HG03354 (cell line): ENCODE results near the gene MAP2K7.

Experiments
- ATAC-seq: cut with Tn5 transposase; IDR thresholded peaks from one replicate; pipeline ENCODE4 v1.9.1; 2021; ENCODE audit warnings: mild to moderate bottlenecking; ENCODE audit not compliant: unreplicated experiment, poor library complexity, severe bottlenecking

The MAP2K7 gene

GRCh38 chr19:7866399-7867091 lies 37.1 kb upstream of the MAP2K7 start:
- ATAC-seq, result no peak

- ATAC-seq, result no peak
Observed at GRCh38 chr19:7867092-7867844, 36.4 kb upstream of the MAP2K7 start.

DNA sequence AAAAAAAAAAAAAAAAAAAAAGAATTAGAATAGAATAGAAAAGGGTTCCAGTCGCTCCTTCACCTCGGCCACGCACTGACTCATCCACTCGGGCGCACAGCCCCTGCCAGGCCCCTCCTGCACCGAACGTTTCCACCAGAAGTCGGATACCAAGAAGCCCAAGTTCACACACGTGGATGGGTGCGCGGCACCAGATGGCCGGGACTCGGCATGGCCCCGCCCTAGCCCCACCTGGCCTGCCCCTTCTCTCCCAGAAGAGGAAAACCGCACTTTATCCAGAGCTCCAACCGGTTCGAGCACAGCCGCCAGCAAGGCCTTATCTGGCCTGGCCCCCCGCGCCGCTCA lies 35.4 kb upstream of the MAP2K7 start:
- no peak for ATAC-seq

GRCh38 chr19:7868671-7869452 lies 34.8 kb upstream of the MAP2K7 start:
- ATAC-seq, result peak; percentile 71

- peak; percentile 50 for ATAC-seq
Observed at GRCh38 chr19:7869453-7869909, 34.2 kb upstream of the MAP2K7 start.

GRCh38 chr19:7869910-7870511 lies 33.7 kb upstream of the MAP2K7 start:
- no peak for ATAC-seq

DNA sequence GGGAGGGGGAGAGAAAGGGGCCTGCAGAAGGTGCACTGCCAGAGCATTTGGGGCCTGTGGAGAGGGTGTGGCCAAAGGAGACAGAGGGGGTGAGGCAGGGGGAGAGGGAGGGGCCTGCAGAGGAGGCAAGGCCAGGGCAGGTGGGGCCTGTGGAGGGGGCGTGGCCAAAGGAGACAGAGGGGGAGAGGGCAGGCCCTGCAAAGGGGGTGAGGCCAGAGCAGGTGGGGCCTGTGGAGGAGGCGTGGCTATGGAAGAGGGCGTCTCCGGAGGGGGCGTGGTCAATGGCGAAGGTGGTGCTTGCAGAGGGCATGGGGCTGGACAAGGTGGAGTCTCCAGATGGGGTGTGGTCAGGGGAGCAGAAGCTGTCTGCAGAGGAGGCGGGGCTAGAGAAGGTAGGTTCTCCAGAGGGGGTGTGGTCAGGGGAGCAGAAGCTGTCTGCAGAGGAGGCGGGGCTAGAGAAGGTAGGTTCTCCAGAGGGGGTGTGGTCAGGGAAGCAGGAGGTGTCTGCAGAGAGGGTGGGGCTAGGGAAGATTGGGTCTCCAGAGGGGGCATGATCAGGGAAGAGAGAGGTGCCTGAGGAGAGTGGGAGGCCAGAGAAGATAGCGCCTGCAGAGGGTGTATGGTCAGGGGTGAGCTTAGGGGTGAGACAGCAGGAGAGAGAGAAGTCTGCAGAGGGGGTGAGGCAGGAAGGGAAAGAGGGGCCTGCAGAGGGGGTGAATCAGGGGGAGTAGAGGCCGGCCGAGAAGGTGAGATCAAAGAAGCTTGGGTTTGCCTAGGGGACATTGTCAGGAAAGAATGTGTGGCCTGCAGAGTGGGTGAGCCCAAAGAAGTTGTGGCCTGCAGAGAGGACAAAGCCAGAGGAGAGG lies 32.9 kb upstream of the MAP2K7 start:
- no peak for ATAC-seq

DNA sequence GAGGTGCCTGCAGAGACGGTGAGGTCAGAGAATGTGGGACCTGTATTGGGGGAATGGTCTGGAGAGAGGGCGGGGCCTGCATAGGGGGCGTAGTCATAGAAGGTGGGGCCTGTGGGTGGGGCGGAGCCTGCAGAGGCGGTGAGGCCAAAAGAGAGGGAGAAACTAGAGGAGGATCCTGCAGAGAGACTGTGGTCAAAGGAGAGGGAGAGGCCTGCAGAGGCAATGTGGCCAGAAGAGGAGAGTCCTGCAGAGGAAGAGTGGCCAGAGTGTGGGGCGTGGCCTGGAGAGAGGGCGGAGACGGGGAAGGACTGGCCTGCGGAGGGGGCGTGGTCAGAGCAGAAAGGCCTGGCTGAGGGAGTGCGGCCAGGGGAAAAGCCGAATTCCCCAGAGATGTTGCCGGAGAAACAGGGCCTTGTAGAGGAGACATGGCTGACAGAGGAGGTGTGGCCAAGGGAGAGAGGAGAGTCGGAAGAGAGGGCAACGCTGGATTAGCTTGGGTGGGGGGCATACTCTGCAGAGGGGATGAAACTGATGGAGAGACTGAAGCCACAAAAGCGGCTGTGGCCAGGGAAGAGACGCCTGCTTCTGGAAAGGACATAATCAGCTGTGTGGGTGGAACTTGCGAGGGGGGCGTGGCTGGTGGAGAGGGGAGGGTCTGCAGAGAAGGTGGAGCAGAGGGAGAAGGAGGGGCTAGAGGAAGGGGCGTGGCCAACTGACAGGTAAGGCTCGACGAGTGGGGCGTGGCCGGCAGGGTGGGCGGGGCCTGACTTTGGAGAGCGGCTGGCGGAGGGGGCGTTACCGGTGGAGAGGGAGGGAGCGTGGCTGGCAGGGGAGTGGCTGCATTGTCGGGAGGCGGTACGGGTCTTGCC lies 32.0 kb upstream of the MAP2K7 start:
- ATAC-seq, result no peak

DNA sequence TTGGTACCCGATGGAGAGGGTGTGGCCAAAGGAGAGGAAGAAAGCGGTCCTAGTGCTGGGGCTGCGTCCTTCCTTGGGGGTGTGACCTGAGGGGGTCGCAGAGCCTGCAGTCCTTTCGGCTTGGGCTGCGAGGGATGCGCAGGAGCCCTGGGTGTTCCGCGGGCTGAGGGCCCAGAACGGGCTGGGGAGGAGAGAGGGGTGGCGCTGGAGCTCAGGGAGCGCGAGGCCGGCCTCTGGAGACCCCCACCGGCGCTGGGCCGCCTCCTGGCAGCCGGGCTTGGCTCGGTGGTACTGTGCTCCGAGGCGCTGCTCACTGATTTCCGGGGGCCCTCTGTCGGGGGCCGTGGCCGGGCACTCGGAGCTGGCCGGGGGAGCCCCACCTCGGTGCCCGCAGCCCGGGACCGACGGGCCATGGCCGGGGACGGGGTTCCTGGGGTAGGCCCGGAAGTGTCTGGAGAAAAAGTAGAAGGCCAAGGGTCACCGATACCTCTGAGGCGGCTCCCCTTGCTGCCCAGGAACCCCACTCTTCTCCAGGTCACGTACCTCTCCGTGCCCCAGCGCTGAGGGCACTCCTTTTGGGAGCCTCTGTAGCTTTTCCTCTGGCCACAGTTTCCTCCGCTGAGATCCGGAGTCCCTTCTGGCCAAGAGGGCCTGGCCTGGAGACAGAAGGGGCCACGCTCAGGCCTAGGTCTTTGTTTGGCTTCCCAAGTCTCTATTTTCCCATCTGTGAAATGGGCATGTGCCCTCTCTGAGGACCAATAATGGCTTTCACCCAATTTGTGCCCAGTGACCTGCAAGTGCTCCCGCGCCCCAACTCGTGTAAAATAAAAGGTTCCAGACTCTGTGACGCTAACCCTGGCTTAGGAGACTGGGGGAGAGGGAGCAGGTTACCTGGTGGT lies 31.1 kb upstream of the MAP2K7 start:
- no peak for ATAC-seq

DNA sequence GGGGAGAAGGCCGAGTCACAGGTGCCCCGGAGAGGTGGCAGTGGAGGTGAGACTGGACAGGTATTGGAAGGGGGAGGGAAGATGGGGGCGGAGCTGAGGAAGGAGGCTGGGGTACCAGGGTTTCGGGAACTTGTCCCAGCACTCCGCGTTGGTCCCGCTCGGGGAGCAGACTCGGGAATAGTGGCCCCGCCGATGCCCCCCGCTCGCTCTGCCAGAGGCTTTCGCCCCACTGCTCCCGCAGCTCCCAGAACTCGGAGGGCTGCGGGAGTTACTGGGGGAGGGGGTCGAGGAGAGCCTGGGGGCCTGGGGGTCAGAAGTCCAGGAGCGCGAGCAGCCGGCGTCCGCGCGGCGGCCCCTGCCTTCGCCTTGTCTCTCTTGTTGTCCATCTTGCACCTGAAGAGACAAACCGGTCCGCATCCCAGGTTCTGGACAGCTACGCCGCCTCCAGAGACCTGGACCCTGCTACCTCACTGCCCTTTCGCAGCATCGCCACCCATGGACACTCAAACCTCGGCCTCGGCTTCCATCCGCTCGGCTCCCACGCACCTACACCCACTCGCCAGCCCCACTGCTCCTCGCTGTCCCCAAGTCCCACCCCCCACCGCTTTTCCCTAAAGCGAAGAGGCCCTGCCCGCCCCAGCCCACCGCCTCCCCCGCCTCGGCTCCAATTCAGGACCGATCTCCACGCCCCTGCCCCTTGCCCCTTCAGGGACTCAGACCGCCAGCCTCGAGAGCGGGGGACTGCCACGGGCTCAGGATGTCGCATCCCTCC lies 30.2 kb upstream of the MAP2K7 start:
- no peak for ATAC-seq

DNA sequence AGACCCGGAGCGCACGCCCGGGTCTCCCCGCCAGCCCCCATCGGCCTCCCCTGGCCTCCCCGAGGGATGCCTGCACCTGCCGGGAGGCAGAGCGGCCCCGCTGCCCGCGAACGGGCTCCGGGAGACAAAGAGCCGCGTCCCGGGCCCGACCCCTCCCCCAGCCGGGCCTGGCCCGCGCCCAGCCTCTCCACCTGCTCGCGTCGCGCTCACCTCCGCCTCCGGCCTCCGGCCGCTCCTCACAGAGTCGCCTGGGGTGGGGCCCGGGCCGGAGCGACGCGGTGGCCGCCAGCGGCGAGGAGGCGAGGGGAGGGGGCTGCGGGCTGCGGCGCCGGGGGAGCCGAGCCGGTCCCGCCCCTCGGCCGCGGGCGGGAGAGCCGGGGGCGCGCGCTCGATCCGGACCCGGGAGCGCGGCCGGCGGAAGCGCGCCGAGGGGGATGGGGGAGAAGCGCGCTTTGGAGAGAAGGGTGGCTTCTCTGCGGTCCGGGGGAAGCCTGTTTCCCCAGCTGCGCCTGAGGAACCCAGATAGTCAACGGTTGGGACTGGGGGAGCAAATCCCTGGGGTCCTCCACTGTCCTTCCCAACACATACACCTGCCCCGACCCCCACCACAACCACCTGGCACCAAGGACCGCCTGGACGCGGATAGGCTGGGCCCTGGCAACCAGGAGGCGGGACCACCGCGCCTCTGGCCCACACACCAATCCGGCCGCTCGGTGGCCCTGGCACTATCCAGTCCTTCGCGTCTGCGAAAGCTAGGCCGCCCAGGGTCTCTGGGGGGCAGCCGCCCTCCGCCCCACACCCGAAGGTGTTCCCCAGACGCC lies 29.4 kb upstream of the MAP2K7 start, which contains the start of gene PRR36:
TSS of gene PRR36 (minus strand) at position 315 of the 821 bp plus-strand sequence. CDS start 701 bp downstream, outside the sequence.
- no peak for ATAC-seq

DNA sequence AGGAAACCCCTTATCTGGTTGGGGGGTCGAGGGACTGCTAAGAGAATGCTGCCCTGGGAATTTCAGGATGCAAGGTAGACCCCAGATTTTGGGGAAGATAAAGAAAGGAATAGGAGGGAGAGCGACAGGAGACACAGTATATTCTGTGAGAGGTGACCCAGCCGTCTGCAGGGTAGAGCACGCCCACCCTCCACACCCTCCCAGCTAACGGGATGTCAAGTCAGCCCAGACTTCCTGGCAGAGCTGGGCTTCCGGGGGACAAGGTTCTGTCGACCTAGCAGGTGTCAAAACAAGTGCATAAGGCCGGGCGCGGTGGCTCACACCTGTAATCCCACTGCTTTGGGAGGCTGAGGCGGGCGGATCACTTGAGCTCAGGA lies 28.8 kb upstream of the MAP2K7 start:
- ATAC-seq, result no peak

GRCh38 chr19:7877249-7877836 lies 26.3 kb upstream of the MAP2K7 start:
- no peak for ATAC-seq

DNA sequence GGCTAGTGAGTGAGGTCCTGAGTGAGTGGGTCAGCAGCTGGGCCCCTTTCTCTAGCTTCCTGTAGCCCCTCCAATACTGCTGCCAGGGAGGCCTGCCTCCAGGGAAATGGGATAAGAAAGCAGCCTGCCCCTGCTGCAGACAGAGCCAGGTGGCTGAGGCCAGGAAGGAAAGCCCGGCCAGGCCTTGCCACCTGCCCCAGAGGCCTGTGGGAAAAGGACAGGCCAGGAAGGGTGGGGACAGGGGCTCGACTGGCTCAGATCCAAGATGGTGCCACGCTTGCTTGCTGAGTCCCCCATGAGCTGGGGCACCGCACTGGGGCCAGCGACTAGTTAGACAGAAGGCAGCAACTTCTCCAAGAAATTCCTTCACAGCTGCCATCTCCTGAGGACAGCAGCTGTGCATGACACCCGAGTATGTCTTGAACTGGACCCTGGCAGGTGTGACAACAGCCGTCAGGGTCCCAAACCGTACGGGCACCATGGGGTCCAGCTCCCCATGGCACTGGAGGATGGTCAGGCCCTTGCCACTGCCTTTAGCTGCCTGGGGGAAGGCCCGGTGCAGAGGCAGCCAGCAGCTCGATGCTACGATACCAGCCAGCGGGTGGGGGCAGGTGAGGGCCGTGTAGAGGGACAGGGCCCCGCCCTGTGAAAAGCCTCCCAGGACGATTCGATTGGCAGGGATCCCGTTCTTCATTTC lies 24.4 kb upstream of the MAP2K7 start:
- ATAC-seq, result no peak

DNA sequence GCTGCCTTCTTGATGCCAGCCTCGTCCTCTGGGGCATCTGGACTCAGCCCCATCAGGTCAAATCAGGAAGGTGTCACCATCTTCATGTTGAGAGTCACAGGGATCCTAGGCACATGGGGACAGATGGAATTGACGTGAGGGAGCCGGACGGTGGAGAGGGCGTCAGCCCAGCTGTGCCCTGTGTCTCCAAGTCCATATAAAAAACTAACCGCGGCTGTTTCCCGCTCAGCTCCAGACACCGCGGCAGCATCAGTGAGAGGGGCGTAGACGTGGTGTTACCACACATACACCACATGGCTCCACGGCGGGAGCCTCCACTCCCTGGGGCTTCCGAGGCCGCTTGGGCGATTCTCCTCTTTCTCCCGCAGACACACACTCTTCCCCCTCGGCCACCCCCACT lies 23.8 kb upstream of the MAP2K7 start:
- ATAC-seq, result no peak
